ENCODE data around the gene USP4.

DNA sequence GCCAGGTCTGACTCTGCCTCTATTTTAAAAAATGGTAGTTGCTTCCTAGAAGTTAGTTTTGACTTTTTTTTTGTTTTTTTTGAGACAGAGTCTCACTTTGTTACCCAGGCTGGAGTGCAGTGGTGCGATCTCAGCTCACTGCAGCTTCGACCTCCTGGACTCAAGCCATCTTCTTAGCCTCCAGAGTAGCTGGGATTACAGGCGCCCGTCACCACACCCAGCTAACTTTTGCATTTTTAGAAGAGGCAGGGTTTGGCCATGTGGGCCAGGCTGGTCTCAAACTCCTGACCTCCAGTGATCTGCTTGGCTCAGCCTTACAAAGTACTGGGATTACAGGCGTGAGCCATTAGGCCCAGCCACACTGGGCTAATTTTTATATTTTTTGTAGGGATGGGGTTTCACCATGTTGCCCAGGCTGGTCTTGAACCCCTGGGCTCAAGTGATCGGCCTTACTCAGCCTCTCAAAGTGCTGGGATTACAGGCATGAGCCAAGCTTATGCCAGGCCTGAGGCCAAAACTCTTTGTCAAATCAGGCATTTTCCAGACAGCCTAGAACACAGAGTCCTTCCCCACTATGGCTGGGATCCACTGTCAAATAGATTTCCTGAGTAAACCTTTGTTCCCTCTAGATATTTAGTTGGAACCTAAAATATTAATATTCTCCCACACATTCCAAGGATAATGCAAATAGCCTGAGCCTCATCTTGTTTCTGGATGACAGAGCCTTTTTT, 76.5 kb downstream of the USP4 start:
- TF ChIP-seq, protein P1, sequence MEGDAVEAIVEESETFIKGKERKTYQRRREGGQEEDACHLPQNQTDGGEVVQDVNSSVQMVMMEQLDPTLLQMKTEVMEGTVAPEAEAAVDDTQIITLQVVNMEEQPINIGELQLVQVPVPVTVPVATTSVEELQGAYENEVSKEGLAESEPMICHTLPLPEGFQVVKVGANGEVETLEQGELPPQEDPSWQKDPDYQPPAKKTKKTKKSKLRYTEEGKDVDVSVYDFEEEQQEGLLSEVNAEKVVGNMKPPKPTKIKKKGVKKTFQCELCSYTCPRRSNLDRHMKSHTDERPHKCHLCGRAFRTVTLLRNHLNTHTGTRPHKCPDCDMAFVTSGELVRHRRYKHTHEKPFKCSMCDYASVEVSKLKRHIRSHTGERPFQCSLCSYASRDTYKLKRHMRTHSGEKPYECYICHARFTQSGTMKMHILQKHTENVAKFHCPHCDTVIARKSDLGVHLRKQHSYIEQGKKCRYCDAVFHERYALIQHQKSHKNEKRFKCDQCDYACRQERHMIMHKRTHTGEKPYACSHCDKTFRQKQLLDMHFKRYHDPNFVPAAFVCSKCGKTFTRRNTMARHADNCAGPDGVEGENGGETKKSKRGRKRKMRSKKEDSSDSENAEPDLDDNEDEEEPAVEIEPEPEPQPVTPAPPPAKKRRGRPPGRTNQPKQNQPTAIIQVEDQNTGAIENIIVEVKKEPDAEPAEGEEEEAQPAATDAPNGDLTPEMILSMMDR (IDR thresholded peaks at IDR 0.05) = no peak
- no peak for TF ChIP-seq POLR2A (IDR thresholded peaks at IDR 0.05)
